ENCODE measurements around the gene MYF6. TPM values are rescaled to one million over a fixed set of nuclear protein-coding genes. Genes with fewer than 3 reads are reported as not detected.
A peak's percentile ranks its signal among the peaks of the same experiment; 100 is the strongest.

Gene MYF6
- total and polyA plus RNA-seq, 2 experiments from 2014 or later: 0.30 TPM; not detected in 1

DNA sequence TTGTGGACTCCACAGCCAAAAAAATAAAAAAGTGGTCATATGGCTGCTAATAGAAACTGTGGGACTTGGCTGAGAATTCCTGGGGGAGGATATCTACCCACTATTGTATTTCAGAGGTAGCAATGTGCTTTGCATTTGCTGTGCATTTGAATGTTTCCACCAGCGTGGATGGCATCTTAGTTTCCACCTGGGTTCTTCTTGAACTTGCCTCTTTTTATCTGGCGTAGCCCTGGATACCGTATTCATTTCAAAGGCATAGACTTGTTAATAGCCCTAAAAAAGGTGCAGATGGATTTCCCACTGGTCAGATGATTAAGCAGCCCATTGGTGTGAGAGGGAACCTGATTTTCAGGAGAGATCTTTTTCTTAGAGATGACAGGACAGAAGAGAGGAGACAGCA is 7.4 kb downstream of the MYF6 start:
- no peaks in the 10 kb centered on the region for H3K4me1 ChIP-seq (ENCODE audit: insufficient read depth)
- 75% methylated on average over 3 of the region's 3 CpGs for WGBS (ENCODE audit: low lambda C conversion rate, missing lambda C conversion rate)
- no peaks in the 10 kb centered on the region for H4K20me1 ChIP-seq (ENCODE audit: insufficient read depth, poor library complexity, severe bottlenecking)
- peaks cover 52% of the 10 kb centered on the region for H3K27me3 ChIP-seq
- no peaks in the 10 kb centered on the region for H3K9me2 ChIP-seq (replicated peaks; ENCODE audit: insufficient read depth)
- H2AFZ ChIP-seq: no peak overlapping the region
- no peaks in the 10 kb centered on the region for H3K79me2 ChIP-seq
- peak overlapping the region; percentile 74 for H3K4me2 ChIP-seq
- no peak overlapping the region for H3K4me3 ChIP-seq
- TF ChIP-seq EZH2 (IDR thresholded peaks at IDR 0.05; ENCODE audit: borderline replicate concordance): no peak
- no peak for TF ChIP-seq CTCF (IDR thresholded peaks at IDR 0.05; ENCODE audit: poor library complexity)
- TF ChIP-seq EZH2phosphoT487 (IDR thresholded peaks at IDR 0.05; ENCODE audit: low read depth, severe bottlenecking, unreplicated experiment): no peak
- no peak overlapping the region for H3K27ac ChIP-seq
- no peak for DNase-seq (ENCODE audit: low spot score)
- H3K9me3 ChIP-seq (ENCODE audit: low read depth): no peaks in the 10 kb centered on the region
- H3K36me3 ChIP-seq (replicated peaks; ENCODE audit: insufficient read depth, low read depth): no peaks in the 10 kb centered on the region

DNA sequence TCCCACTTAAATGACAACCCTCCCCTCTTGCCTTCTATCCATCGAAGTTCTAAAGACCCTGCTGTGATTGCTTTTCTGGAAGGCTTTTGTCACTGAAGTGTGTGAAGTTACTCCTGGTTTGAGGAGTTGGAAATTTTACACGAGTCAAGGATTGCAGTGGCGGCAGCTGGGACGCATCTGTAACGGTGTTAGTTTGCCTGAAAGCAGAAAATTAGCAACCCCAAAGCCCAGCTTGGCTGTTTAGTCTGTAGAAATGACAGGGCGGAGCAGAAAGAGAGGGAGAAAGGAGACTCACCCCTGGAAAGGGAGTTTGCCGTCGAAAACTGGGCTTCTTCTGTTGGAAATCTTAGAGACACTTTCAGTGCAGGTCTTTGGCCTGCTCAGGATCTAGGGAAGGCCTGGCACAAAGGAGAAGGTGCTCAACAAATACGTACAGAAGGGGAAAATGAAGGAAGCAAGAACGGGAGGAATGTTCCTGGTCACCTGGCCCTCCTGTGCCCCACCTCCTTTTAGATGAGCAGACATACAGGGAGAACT is 8.3 kb downstream of the MYF6 start:
- no peaks in the 10 kb centered on the region for H4K20me1 ChIP-seq (ENCODE audit: insufficient read depth, poor library complexity, severe bottlenecking)
- no peak overlapping the region for H3K4me2 ChIP-seq
- no peak overlapping the region for H3K4me3 ChIP-seq
- DNase-seq (ENCODE audit: low spot score): no peak
- H3K79me2 ChIP-seq: no peaks in the 10 kb centered on the region
- no peaks in the 10 kb centered on the region for H3K9me2 ChIP-seq (replicated peaks; ENCODE audit: insufficient read depth)
- H3K9me3 ChIP-seq (ENCODE audit: low read depth): no peaks in the 10 kb centered on the region
- H3K27ac ChIP-seq: no peak overlapping the region
- 60% methylated on average over 10 of the region's 10 CpGs for WGBS (ENCODE audit: low lambda C conversion rate, missing lambda C conversion rate)
- no peak for TF ChIP-seq EZH2phosphoT487 (IDR thresholded peaks at IDR 0.05; ENCODE audit: low read depth, severe bottlenecking, unreplicated experiment)
- TF ChIP-seq EZH2 (IDR thresholded peaks at IDR 0.05; ENCODE audit: borderline replicate concordance): no peak
- no peak for TF ChIP-seq CTCF (IDR thresholded peaks at IDR 0.05; ENCODE audit: poor library complexity)
- peaks cover 43% of the 10 kb centered on the region for H3K27me3 ChIP-seq
- no peaks in the 10 kb centered on the region for H3K4me1 ChIP-seq (ENCODE audit: insufficient read depth)
- no peaks in the 10 kb centered on the region for H3K36me3 ChIP-seq (replicated peaks; ENCODE audit: insufficient read depth, low read depth)
- H2AFZ ChIP-seq: no peak overlapping the region

GRCh38 chr12:80716696-80717469 is 9.4 kb downstream of the MYF6 start, which contains the start of gene MYF5:
MYF5 (plus strand) TSS chr12:80716912; CDS start chr12:80717064, 152 bp downstream.
- DNase-seq (ENCODE audit: low spot score): no peak
- H3K9me3 ChIP-seq (ENCODE audit: low read depth): no peaks in the 10 kb centered on the region
- TF ChIP-seq EZH2phosphoT487 (IDR thresholded peaks at IDR 0.05; ENCODE audit: low read depth, severe bottlenecking, unreplicated experiment) (no peak), EZH2 (IDR thresholded peaks at IDR 0.05; ENCODE audit: borderline replicate concordance) (no peak), CTCF (IDR thresholded peaks at IDR 0.05; ENCODE audit: poor library complexity) (no peak)
- H3K79me2 ChIP-seq: no peaks in the 10 kb centered on the region
- peaks cover 32% of the 10 kb centered on the region for H3K27me3 ChIP-seq
- no peaks in the 10 kb centered on the region for H3K4me1 ChIP-seq (ENCODE audit: insufficient read depth)
- no peak within 1 kb of the TSS for H3K27ac ChIP-seq
- no peaks in the 10 kb centered on the region for H3K9me2 ChIP-seq (replicated peaks; ENCODE audit: insufficient read depth)
- WGBS (ENCODE audit: low lambda C conversion rate, missing lambda C conversion rate): 91% methylated on average over 45 of the region's 45 CpGs
- no peak within 1 kb of the TSS for H3K4me2 ChIP-seq
- H4K20me1 ChIP-seq (ENCODE audit: insufficient read depth, poor library complexity, severe bottlenecking): no peaks in the 10 kb centered on the region
- H3K4me3 ChIP-seq: no peak within 1 kb of the TSS
- H3K36me3 ChIP-seq (replicated peaks; ENCODE audit: insufficient read depth, low read depth): no peaks in the 10 kb centered on the region
- no peak within 1 kb of the TSS for H2AFZ ChIP-seq
